Activated T-cell treated with anti-CD3 and anti-CD28 coated beads, Interleukin-2, amount 50 U/mL, for 1 hour (primary cell): Measurements from ENCODE around the gene ODAD4.
"Not testable (repeated sequence)": the region's sequence is repeated elsewhere in the genome, so short reads cannot be mapped to it uniquely, and the experiment has no call there.

Source experiments
- DNase-seq: peaks from one replicate; pipeline ENCODE4 v3.0.0-alpha.2; 2020

The ODAD4 gene

DNA sequence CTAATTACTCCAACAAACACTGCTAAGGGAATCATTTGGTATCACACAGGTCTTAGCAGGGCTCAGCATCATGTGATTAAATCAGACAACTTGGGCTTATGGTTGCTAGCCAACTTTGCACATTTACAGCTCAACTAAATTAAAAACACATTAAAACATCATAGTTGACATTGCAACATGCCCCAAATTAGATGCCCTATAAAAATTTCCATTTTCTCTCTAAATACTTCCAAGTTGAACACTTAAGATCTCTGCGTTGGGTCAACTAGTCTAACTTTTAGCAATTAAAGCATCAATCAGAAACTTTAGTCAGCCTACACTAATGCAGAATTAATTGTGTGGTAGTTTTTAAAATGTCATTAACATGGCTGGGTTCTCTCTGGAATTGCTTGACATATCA lies 74.7 kb downstream of the ODAD4 start:
- no peak for DNase-seq

DNA sequence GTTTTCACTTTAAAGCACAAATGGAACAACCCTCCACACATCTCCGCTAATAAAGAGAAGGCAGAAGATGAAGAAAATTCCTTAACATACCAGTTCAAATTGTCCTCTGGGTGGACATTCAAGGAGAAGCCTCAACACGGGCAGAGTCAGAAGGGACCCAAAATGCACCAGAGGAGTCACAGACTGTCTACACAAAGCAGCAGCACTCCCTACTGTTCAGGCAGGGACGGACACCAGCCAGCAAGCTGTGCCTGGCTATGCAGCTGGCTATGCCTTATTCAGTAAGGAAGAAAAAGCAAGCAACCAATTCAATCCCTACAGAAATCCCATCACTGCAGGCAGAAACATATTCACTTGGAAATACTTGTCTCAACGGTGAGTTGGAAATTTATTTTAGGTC lies 78.8 kb downstream of the ODAD4 start:
- DNase-seq, result no peak

DNA sequence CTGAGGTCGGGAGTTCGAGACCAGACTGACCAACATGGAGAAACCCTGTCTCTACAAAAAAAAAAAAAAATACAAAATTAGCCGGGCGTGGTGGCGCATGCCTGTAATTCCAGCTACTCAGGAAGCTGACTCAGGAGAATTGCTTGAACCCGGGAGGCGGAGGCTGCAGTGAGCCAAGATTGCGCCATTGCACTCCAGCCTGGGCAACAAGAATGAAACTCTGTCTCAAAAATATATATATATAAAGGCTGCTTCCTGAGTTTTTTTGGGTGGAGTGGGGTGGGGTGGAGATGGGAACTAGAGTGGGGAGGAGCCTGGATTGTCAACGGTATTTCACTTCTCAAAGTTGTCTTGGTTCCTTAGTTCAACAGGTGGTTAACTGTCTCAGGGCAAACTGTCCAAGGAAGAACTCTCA lies 79.9 kb downstream of the ODAD4 start:
- not testable (repeated sequence) for DNase-seq

DNA sequence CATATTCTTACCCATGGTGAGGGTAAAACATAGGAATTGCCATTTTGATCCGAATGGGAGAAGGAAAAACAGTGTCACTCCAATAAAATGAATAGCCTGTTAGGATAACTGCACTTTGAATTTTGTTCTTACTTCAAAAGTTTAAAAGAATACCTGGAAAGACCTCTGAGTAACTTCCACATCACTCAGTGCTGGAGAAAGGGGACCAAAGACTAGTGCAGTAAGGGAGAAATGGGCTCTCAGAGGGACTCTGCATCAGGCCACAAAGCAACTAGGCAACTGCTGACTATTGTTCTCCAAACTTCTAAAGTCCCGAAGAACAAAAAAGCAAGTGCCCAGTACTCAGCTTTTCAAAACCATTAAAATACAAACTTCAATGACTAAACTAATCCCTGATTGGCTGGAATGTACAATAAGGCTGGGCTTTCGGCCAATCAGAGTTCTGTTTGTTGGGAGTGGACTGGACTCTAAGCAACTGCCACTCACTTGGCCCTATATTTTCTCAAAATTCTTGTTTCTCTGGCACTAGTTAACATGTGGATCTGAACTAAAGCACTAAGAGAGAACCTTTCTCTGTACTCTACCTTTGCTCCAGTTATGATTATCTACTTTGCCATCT lies 80.6 kb downstream of the ODAD4 start:
- DNase-seq, result no peak

DNA sequence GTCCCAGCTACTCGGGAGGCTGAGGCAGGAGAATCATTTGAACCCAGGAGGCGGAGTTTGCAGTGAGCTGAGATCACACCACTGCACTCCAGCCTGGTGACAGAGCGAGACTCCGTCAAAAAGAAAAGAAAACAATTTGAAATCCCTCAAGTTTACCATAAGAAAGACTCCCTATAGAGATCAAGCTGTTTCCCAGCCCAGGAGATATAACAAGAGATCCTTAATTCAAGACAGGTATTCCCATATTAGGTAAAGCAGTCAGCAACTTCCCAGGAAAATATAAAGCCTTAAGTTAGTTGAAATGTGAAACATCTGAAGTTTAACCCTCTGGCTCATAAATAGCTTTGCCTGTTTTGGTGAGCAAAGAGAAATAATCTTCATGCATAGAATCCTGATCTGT lies 81.9 kb downstream of the ODAD4 start:
- not testable (repeated sequence) for DNase-seq

DNA sequence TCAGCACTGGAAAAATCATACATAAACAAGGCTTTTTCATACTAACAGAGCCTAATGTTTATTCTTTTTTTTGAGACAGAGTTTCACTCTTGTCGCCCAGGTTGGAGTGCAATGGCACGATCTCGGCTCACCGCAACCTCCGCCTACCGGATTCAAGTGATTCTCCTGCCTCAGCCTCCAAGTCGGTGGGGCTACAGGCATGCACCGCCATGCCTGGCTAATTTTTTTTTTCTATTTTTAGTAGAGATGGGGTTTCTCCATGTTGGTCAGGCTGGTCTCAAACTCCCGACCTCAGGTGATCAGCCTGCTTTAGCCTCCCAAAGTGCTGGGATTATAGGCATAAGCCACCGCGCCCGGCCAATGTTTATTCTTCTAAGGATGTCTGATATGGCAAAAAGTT lies 83.3 kb downstream of the ODAD4 start:
- DNase-seq, result not testable (repeated sequence)
